Smooth muscle cell (in vitro differentiated cells): Measurements from ENCODE around the gene OR10K2. TPM values are rescaled to one million over a fixed set of nuclear protein-coding genes. Genes with fewer than 3 reads are reported as not detected.

Experiments
- DNase-seq: peaks from one replicate; lab custom pipeline; 2025; ENCODE audit not compliant: unreplicated experiment; lab: John Stamatoyannopoulos, UW
- H2AFZ ChIP-seq: fragments of 200-600 bp; sonication (generic); 2 replicates; pipeline ENCODE4 v1.6.0; 2016; ENCODE audit warnings: antibody characterized with exemption, low read depth, mild to moderate bottlenecking
- H3F3A ChIP-seq: fragments of 200-600 bp; sonication (generic); 2 replicates; pipeline ENCODE4 v1.6.0; 2017; ENCODE audit warnings: antibody characterized with exemption, low read depth
- H3K27ac ChIP-seq: fragments of 200-600 bp; sonication (generic); 2 replicates; pipeline ENCODE4 v1.5.1; 2016; ENCODE audit warnings: low read depth, mild to moderate bottlenecking
- H3K27me3 ChIP-seq: fragments of 200-600 bp; sonication (generic); 2 replicates; pipeline ENCODE4 v1.6.1; 2016; ENCODE audit warnings: low read depth, mild to moderate bottlenecking
- H3K36me3 ChIP-seq: fragments of 200-600 bp; sonication (generic); 2 replicates; pipeline ENCODE4 v1.5.1; 2016; ENCODE audit warnings: low read depth
- H3K4me1 ChIP-seq: fragments of 200-600 bp; sonication (generic); 2 replicates; pipeline ENCODE4 v1.5.1; 2016; ENCODE audit warnings: low read depth
- H3K4me2 ChIP-seq: fragments of 200-600 bp; sonication (generic); 2 replicates; pipeline ENCODE4 v1.6.0; 2016; ENCODE audit warnings: mild to moderate bottlenecking
- H3K4me3 ChIP-seq: fragments of 200-600 bp; sonication (generic); 2 replicates; pipeline ENCODE4 v1.5.1; 2016; ENCODE audit warnings: mild to moderate bottlenecking
- H3K79me2 ChIP-seq: fragments of 200-600 bp; sonication (generic); 2 replicates; pipeline ENCODE4 v1.6.0; 2016; ENCODE audit warnings: low read depth, mild to moderate bottlenecking
- H3K9ac ChIP-seq: fragments of 200-600 bp; sonication (generic); 2 replicates; pipeline ENCODE4 v1.6.0; 2016; ENCODE audit warnings: low read depth
- H3K9me3 ChIP-seq: fragments of 200-600 bp; sonication (generic); replicated peaks from 2 replicates; pipeline ENCODE4 v1.5.1; 2016; ENCODE audit warnings: low read depth
- H4K20me1 ChIP-seq: fragments of 200-600 bp; sonication (generic); 2 replicates; pipeline ENCODE4 v1.6.0; 2016; ENCODE audit warnings: low read depth
- WGBS: methylation state at CpG from one replicate; pipeline ENCODE4 v1.1.7; 2016; ENCODE audit warnings: low lambda C conversion rate; 5-methylcytosine and 5-hydroxymethylcytosine counted together
- polyA plus RNA-seq: library from polyadenylated mRNA; unstranded; fragments of >200 nt; fragmentation: Nextera tagmentation; extraction: Ambion mirVana; gene quantifications from 2 replicates; pipeline ENCODE4 v1.2.1, GENCODE V29; 2016
- total RNA-seq: library from RNA; depleted of rRNA; stranded (reverse); fragments of >200 nt; gene quantifications from 2 replicates; pipeline ENCODE4 v1.2.3, GENCODE V29; 2014
- TF ChIP-seq, protein P1 (sequence below): fragments of 200-600 bp; sonication (generic); IDR thresholded peaks from 2 replicates; pipeline ENCODE4 v1.5.1; 2017; ENCODE audit warnings: borderline replicate concordance, mild to moderate bottlenecking, antibody characterized with exemption; ENCODE audit not compliant: insufficient read depth, poor library complexity, severe bottlenecking

The OR10K2 gene
- total and polyA plus RNA-seq, 2 experiments from 2014 or later = not detected

DNA sequence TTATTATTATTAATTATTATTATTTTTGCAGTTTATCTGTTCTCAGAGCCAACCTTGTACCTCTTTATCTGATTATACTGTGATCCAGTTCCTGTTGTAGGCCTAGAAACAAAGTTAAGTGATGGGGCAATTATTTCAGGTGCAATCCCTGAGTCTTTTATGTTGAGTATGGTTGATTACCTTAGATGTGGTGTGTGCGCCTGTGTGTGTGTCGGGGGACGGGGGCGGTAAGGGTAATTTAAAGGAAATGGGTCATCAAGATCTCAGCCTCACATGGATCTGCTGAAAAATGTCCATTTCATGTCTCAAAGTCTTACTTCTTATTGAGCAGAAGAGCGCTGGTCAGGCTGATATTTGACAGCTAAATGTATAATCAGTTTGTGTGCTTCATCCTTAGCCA, 18.9 kb downstream of the OR10K2 start:
- Histone ChIP-seq H3K4me1 (no peaks in the 10 kb centered on the region), H3F3A (no peaks in the 10 kb centered on the region), H3K9ac (no peak overlapping the region), H3K9me3 (no peaks in the 10 kb centered on the region), H3K27ac (no peak overlapping the region), H3K79me2 (no peaks in the 10 kb centered on the region), H3K27me3 (no peaks in the 10 kb centered on the region), H3K4me3 (no peak overlapping the region), H3K36me3 (no peaks in the 10 kb centered on the region), H3K4me2 (no peak overlapping the region), H2AFZ (no peak overlapping the region), H4K20me1 (no peaks in the 10 kb centered on the region)
- TF ChIP-seq, protein P1, sequence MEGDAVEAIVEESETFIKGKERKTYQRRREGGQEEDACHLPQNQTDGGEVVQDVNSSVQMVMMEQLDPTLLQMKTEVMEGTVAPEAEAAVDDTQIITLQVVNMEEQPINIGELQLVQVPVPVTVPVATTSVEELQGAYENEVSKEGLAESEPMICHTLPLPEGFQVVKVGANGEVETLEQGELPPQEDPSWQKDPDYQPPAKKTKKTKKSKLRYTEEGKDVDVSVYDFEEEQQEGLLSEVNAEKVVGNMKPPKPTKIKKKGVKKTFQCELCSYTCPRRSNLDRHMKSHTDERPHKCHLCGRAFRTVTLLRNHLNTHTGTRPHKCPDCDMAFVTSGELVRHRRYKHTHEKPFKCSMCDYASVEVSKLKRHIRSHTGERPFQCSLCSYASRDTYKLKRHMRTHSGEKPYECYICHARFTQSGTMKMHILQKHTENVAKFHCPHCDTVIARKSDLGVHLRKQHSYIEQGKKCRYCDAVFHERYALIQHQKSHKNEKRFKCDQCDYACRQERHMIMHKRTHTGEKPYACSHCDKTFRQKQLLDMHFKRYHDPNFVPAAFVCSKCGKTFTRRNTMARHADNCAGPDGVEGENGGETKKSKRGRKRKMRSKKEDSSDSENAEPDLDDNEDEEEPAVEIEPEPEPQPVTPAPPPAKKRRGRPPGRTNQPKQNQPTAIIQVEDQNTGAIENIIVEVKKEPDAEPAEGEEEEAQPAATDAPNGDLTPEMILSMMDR = no peak
- WGBS = 92% methylated on average over 5 of the region's 5 CpGs
- DNase-seq = no peak

DNA sequence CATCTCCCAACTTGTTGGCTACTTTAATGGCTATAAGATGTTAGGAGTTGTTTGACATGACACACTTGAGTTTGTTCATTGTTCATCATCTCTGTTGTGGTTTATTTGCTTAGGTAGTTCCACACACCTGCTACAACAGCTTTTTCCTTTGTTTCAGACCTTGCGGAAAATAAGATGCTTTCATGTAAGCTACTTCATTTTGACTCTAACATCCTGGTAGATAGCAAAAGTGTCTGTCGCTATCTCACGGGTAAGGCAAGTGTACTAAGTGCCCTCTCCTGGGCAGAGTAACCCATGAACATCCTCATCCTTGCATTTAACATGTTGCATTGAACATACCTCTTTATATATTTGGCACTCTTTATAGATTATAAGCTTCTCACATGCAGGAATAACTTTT, 25.2 kb downstream of the OR10K2 start:
- no peaks in the 10 kb centered on the region for H3K4me1 ChIP-seq
- DNase-seq = no peak
- H3K27me3 ChIP-seq = peaks cover 4% of the 10 kb centered on the region
- no peaks in the 10 kb centered on the region for H3K9me3 ChIP-seq
- no peaks in the 10 kb centered on the region for H3K36me3 ChIP-seq
- 88% methylated on average over 3 of the region's 3 CpGs for WGBS
- no peaks in the 10 kb centered on the region for H4K20me1 ChIP-seq
- no peak overlapping the region for H3K9ac ChIP-seq
- no peak overlapping the region for H3K4me3 ChIP-seq
- no peak overlapping the region for H2AFZ ChIP-seq
- H3K4me2 ChIP-seq = no peak overlapping the region
- TF ChIP-seq, protein P1 = no peak
- H3K79me2 ChIP-seq = no peaks in the 10 kb centered on the region
- H3K27ac ChIP-seq = no peak overlapping the region
- no peaks in the 10 kb centered on the region for H3F3A ChIP-seq

DNA sequence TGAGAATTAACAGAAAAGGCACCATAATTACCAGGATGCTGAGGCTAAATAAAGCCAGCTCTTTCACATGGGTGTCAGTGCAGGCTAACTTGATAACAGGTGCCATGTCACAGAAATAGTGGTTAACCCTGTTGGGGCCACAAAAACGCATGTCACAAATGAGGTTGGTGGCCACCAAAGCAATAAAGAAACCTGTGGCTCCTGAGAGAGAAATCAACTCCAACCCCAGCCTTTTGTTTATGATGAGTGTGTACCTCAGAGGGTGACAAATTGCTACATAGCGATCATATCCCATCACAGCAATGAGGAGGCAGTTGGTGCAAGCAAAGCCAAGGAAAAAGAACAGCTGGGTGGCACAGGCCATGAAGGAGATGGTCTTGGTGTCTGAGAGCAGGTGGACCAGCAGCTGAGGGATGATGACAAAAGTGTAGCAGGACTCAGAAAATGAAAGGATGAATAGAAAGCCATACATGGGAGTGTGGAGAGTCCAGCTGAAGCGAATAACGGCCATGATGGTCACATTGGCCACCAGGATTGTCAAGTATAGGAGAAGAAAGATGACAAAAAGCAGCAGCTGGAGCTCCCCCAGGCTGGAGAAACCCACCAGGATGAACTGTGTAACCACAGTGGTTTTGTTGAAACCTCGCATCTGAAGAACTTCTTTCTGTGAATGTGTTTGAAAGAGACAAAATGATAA, 27.1 kb downstream of the OR10K2 start, which contains the start of gene OR10T2:
TSS of gene OR10T2 (minus strand) at position 649 of the 697 bp plus-strand sequence. CDS start at position 649, 0 bp downstream.
- H3K79me2 ChIP-seq = no peaks in the 10 kb centered on the region
- DNase-seq = no peak
- H3K27me3 ChIP-seq = peaks cover 4% of the 10 kb centered on the region
- no peaks in the 10 kb centered on the region for H3K4me1 ChIP-seq
- H4K20me1 ChIP-seq = no peaks in the 10 kb centered on the region
- H3K4me3 ChIP-seq = no peak within 1 kb of the TSS
- TF ChIP-seq, protein P1 = no peak
- H3K36me3 ChIP-seq = no peaks in the 10 kb centered on the region
- H2AFZ ChIP-seq = no peak within 1 kb of the TSS
- no peak within 1 kb of the TSS for H3K27ac ChIP-seq
- H3K9ac ChIP-seq = no peak within 1 kb of the TSS
- no peak within 1 kb of the TSS for H3K4me2 ChIP-seq
- WGBS = 85% methylated on average over 5 of the region's 5 CpGs
- no peaks in the 10 kb centered on the region for H3K9me3 ChIP-seq
- no peaks in the 10 kb centered on the region for H3F3A ChIP-seq

DNA sequence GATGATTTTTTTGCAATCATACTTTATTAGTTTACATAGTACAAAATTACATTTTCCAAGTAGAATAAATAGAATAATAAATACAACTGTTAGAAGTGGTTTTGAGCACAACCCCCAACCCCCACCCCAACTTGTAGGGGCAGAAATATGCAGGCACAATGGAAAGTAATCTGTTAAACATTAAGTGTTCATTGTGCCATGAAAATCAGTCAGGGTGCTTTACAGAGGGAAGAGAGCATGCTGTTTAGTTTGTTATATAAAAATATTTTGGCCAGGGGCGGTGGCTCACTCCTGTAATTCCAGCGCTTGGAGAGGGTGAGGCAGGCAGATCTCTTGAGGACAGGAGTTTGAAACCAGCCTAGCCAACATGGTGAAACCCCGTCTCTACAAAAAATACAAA, 29.4 kb downstream of the OR10K2 start:
- WGBS = 95% methylated on average over 3 of the region's 3 CpGs
- Histone ChIP-seq H4K20me1 (no peaks in the 10 kb centered on the region), H3K27me3 (peaks cover 4% of the 10 kb centered on the region), H3K9ac (no peak overlapping the region), H3K4me3 (no peak overlapping the region), H3K4me1 (no peaks in the 10 kb centered on the region), H3K4me2 (no peak overlapping the region), H3K9me3 (no peaks in the 10 kb centered on the region), H3K79me2 (no peaks in the 10 kb centered on the region), H3K27ac (no peak overlapping the region), H3F3A (no peaks in the 10 kb centered on the region), H2AFZ (no peak overlapping the region), H3K36me3 (no peaks in the 10 kb centered on the region)
- TF ChIP-seq, protein P1 = no peak
- no peak for DNase-seq
